CD4-positive, alpha-beta T cell treated with Interleukin-15 for 1 hour (primary cell): ENCODE results near the gene CRIP3.
"Not testable (repeated sequence)": the region's sequence is repeated elsewhere in the genome, so short reads cannot be mapped to it uniquely, and the experiment has no call there.

ENCODE experiments used
- DNase-seq: peaks from one replicate; pipeline ENCODE4 v3.0.0-alpha.2; 2020

The CRIP3 gene

DNA sequence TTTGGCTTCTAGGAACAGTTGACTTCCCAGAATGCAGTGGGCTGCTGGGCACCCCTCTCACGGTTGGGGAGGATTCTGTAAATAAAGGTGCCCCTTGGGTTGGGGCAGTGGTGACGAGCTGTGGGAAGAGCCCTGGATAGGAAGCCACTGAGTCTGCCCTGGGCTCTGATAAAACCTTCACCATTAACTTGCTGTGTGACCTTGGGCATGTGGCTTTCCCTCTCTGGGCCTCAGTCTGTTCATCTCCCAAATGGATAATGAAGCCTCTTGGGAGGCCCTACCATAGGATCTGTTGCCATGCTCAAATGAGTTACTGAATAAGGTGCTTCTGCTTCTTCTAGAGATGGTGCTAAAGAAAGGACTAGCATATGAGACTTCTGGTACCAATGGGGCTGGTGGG lies 3.7 kb downstream of the CRIP3 start:
- DNase-seq, result no peak

DNA sequence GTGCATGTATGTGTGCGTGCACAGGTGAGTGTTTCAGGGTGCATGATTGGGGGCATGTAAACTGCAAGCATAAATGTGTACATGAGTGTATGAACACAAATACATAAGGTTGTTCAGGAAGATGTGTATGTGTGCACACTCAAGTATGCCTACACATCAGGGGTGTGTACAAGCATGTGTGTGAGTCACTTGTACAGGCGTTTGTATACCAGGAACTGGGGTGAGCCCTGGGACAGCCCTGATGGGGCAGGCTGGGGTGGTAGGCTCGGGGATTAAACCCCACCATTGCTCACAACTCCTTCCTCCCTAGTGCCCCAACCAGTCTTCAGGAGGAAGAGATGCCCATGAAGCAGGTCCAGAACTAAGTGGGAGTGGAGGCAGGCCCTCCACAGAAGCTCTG lies 4.3 kb downstream of the CRIP3 start:
- DNase-seq, result no peak

DNA sequence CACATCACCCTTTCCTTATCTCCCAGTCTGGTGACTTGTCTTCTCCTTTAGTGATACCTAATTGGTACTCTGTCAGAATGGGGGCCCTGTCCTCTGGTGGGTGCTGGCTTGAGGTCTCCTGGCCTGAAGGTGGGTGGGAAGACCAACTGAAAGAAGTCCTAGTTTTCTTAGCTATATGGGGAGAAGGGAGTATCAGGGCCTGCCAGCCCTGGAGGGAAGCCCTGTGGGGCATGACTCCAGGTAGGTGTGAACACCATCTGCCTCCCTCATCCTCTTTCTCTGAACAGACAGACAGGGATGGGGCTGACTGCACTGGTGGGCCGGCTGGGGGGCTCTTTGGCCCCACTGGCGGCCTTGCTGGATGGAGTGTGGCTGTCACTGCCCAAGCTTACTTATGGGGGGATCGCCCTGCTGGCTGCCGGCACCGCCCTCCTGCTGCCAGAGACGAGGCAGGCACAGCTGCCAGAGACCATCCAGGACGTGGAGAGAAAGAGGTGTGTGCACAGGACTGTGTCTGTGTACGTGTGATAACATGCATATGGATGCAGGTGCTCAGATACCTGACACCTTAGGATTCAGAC lies 4.8 kb downstream of the CRIP3 start:
- no peak for DNase-seq

DNA sequence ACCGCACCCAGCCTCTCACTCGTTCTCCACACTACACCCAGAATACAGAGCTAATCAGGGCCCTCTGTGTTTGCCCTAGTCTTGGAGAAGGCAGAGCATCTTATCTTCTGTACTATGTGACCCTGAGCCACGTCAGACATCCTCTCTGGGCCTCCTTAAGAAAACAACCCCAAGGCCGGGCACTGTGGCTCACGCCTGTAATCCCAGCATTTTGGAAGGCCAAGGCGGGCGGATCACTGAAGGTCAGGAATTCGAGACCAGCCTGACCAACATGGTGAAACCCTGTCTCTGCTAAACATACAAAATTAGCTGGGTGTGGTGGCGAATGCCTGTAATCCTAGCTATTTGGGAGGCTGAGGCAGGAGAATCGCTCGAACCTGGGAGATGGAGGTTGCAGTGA lies 5.6 kb downstream of the CRIP3 start:
- not testable (repeated sequence) for DNase-seq

DNA sequence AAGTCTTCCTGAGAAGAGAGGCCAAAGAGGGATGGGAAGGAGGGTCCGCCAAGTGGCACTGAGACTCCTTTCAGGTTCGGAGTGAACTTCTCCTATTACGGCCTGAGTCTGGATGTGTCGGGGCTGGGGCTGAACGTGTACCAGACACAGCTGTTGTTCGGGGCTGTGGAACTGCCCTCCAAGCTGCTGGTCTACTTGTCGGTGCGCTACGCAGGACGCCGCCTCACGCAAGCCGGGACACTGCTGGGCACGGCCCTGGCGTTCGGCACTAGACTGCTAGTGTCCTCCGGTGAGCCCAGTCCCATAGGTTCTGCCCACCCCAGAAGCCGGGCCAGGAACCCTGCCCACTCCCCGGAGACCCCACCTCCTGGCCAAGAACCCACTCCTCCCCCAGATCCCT lies 6.5 kb downstream of the CRIP3 start:
- DNase-seq, result no peak

DNA sequence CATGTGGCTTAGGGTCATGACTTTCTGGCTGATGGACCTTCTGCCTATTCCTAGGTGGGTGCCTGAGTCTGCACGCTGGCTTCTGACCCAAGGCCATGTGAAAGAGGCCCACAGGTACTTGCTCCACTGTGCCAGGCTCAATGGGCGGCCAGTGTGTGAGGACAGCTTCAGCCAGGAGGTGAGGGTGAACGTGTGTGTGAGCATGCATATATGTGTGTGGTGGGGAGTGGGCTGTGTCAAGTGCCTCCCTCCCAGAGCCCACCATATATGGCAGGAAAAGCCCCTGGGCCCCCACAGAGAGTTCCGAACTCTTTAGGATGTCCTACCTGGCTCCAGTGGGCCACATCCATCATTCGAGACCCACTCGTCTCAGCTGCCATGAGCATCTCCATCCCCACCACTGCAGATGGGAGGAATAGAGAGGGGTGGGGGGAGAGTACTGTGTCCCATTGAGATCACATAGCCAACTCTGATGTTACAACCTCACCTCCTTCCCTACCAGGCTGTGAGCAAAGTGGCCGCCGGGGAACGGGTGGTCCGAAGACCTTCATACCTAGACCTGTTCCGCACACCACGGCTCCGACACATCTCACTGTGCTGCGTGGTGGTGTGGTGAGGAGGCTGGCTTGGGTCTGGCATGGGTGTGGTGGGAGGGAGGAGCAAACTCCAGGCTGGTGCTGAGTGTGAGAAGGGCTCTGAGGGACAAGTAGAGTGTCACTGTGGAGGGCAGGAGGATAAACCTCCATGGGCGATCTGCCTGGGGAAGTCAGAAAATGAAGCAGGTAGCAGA lies 7.3 kb downstream of the CRIP3 start:
- DNase-seq, result no peak

DNA sequence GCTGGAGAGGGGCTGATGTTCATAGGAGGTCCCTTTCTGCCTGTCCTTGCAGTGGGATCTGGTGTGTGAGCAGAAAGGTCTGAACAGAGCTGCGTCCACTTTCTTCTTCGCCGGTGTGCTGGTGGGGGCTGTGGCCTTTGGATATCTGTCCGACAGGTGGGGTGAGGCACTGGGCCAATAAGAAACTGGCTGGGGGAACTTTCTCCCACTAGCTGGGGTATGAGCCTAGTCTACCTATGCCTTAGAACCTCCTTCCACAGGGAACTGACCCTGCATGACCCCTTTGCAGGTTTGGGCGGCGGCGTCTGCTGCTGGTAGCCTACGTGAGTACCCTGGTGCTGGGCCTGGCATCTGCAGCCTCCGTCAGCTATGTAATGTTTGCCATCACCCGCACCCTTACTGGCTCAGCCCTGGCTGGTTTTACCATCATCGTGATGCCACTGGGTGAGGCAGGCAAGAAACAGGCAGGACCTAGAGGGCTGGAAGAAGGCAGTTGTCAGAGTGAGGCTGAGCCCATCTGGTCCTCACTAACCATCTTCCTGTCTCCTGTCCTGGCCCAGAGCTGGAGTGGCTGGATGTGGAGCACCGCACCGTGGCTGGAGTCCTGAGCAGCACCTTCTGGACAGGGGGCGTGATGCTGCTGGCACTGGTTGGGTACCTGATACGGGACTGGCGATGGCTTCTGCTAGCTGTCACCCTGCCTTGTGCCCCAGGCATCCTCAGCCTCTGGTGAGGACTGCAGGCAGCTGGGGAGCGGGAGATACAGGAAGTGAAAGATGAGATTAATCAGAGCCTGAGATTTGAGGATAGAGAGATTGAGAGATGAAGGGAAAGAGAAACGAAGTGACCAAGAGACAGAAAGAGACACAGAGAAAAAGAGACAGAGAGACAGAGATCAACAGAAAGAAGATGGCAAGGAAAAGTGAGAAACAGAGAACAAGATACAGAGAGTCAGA lies 9.0 kb downstream of the CRIP3 start:
- no peak for DNase-seq

DNA sequence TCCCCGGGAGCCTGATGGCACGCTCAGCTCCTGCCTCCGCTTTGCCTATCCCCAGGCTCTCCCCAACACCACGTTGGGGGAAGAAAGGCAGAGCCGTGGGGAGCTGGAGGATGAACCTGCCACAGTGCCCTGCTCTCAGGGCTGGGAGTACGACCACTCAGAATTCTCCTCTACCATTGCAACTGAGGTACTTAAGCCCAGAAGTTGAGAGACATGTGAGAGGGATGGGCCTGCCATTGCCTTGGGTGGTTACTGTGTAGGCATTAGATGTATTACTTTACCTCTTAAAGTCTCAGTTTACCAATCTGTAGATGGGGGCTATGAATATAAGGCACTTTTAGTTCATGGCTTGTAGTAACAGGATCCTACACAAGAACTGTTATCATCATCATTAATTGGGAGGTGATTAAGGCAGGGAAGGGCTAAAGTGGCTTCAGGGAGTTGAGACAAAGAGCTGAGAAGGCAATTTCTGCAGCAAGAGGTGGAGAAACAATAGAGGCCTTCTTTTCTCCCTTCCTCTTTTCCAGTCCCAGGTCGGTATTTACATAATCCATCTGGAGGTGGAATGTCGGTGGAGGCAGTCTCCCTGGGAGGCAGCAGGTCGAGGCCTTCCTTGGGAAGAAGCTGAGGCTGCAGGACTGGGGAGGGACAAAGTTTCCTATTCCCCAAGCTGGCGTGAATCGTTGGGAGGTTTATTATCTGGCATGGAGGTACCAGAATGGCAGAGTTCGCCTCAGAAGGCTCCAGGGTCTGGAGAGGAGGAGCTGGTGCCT lies 9.9 kb downstream of the CRIP3 start:
- DNase-seq, result no peak

DNA sequence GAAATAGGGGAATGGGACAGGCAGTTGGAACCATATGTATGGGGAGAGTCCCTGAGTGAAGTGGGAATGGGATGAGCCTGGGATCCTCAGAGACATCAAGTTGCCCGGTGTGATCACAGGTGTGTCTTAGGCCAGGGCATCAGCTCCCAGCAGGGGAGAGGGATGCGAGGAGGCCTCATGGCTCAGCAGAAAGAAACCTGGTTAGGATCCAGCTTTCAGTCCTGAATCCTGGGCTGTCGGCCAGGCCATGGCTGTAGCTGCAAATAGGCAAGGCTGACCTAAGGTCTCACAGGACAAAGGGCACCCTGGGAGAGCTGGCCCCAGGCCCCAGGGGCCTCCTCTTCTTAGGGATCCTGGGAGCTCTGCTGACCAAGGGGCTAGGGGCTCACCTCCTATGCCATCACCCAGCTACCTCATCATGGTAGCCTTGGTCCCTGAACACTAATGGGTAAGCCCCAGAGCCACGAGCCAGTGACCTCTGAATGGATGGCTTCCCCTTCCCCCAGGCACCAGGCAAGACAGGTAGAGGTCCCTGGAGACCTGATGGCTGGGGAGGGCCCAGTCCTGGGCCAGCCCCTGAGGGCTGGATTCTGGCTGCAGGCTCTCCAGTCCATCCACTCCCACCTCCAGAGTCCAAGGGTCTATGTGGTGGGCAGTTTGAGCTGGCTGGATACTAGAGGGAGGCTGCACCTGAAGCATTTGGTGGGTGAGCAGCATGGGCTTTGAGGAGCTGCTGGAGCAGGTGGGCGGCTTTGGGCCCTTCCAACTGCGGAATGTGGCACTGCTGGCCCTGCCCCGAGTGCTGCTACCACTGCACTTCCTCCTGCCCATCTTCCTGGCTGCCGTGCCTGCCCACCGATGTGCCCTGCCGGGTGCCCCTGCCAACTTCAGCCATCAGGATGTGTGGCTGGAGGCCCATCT lies 10.7 kb downstream of the CRIP3 start, which contains the start of gene SLC22A7:
TSS of gene SLC22A7 (plus strand) at position 617 of the 921 bp plus-strand sequence. CDS start at position 716, 99 bp downstream.
- no peak for DNase-seq

DNA sequence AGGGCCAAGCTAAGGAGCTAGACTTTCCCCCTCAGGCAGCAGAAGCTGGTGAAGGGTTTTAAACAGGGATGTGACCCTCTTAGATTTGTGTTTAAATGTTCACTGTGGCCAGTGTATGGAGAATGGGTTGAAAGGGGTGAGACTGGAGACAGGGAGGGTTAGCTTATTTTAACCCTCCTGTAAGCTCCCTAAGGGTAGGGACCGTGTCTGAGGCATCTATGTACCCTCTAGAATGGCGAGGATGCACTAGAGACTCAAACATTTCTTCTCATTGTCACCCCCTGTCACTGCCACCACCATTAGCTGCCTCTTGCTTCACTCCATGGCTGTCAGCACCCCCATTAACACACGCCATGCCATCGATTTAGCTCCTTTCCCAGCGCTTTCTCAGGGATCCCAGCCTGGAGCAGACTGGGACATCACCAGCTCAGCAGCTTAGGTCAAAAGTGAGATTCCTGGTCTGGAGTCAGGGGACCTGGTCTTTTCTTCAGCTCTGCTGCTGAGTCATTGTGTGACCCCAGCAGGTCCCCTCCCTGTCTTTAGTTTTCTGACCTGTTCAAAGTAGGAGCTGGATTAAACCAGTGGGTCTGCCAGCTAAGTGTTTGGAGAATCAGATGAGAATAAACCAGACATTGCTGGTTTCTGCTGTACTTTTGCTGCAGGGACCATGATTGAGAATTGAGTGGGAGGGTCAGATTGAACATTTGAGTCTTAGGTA lies 11.7 kb downstream of the CRIP3 start:
- no peak for DNase-seq

DNA sequence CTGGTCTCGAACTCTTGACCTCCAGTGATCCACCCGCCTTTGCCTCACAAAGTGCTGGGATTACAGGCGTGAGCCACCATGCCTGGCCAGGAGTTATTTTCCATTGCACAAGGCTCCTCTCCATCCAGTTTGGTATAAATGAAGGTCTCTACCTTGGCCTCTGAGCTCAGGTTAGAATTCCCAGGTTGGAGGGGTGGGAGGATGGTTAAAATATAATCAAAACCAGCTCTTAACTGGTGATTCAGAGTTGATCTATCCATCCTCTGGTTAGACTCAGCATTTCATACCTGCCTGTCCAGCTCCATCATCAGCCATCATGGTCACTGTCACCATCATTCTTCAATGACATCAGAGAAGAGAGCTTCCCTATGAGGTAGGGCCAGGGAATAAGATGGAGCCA lies 13.2 kb downstream of the CRIP3 start:
- no peak for DNase-seq

DNA sequence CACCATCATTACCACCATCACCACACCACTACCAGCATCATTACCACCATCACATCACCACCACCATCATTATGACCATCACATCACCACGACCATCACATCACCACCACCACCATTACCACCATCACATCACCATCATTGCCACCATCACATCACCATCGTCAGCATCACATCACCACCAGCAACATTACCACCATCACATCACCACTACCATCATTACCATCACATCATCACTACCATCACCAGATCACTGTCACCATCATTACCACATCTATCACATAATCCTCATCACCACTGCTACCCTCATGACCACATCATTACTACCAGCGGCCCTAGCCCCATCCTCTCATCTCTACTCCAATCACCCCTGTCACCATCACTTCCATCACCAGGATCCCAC lies 14.1 kb downstream of the CRIP3 start:
- no peak for DNase-seq

DNA sequence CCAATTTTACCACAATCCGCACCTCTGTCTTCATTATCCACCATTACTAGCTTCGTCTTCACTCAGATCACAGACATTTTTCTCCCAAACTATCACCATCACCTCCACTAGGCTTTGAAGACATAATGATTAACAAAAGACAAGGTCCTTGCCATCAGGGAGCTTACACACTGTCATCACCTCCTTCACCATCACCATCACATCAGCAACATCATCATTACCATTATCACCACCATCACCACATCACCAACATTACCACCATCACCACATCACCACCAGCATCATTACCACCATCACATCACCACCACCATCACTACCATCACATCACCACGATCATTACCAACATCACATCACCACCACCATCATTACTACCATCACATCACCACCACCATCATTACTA lies 14.9 kb downstream of the CRIP3 start:
- DNase-seq, result no peak

DNA sequence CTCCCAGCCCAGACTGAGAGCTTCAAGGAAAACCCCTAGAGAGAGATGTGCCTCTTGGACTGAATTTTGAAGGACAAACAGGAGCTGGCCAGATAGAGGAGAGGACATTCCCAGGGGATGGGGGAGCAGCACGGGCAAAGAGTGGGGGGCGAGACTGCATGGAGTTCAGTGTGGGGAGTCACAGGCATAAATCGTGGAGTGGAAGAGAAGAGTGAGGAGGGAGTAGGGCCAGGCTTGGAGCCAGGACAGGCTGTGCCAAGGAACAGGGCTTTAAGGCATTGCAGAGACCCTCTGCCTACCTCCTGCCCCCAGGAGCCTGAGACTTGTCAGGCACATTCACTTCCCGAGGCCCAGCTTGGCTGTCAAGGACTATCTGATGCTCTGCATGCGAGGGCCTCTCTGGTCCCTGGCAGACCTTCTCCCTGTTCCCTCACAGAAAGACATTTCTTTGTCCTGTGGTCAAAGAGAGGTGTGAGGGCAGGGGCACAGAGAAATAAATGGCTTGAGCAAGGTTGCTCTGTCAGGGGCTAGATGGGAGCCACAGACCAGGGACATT lies 15.8 kb downstream of the CRIP3 start:
- no peak for DNase-seq

DNA sequence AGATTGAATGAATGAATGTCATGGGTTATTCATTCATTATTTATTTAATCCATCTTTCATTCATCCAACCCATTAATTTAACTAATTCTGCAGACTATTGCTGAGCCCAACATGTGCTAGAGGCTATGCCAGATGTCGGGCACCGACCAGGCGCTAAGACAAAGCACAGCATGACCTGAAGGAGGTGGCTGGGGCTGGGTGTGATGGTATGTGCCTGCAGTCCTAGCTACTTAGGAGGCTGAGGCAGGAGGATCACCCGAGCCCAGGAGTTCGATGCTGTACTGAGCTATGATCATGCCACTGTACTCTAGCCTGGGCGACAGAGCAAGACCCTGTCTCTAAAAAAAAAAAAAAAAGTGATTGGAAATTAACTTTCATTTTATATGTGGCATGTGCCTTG lies 16.3 kb downstream of the CRIP3 start:
- no peak for DNase-seq

DNA sequence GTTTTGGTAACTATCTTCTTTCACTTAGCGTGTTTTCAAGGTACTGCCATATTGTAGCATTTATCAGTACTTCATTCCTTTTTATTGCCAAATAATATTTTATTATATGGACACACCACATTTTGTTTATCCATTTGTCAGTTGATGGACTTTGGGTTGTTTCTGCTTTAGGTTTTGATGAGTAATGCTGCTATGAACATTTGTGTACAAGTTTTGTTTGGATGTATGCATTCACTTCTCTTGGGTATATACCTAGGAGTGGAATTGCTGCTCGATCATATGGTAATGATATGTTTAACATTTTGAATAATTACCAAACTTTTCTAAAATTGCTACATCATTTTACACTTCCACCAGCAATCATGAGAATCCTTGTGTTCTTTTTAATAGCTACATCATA lies 16.9 kb downstream of the CRIP3 start:
- no peak for DNase-seq

DNA sequence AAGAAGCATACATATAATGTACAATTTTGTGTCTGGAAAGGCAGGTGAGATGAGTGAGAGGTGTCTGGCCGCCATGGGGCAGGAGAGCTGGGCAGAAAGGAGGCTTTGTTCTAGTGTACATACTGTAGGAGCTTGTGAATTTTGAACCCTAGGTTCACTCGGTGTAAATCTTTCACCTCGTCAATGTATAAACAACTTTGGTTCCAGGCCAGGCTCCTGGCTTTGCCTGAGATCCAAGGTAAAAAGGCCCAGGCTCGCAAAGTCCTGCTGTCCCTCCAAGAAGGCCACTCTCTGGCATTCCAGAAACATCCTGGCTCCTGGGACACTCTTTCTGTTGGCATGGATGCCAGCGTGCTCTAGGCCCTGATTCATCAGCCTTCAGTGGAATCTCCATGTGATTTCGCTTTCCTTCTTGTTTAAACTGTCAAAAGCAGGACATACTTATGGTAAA lies 17.7 kb downstream of the CRIP3 start:
- DNase-seq, result no peak

DNA sequence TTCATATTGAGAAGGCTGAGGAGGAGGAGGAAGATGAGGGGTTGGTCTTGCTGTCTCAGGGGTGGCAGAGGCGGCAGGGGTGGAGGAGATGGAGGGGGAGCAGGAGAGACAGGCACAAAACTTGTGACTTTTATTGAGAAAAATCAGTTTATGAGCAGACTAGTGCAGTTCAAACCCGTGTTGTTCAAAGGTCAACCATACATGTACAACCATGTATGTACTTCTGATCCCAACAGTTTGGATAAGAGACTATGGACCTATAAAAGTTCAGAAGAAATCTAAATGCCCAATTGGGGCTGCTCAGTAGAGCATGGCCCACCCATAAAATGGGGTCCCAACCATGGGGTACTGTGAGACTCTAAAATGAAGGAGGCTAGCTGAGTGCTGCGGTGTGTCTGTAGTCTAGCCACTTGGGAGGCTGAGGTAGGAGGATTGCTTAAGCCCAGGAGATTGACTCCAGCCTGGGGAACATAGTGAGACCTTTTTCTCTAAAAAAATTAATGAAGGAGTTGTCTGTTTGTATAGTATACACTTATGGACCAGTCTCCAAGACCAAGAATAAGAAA lies 18.2 kb downstream of the CRIP3 start:
- no peak for DNase-seq

DNA sequence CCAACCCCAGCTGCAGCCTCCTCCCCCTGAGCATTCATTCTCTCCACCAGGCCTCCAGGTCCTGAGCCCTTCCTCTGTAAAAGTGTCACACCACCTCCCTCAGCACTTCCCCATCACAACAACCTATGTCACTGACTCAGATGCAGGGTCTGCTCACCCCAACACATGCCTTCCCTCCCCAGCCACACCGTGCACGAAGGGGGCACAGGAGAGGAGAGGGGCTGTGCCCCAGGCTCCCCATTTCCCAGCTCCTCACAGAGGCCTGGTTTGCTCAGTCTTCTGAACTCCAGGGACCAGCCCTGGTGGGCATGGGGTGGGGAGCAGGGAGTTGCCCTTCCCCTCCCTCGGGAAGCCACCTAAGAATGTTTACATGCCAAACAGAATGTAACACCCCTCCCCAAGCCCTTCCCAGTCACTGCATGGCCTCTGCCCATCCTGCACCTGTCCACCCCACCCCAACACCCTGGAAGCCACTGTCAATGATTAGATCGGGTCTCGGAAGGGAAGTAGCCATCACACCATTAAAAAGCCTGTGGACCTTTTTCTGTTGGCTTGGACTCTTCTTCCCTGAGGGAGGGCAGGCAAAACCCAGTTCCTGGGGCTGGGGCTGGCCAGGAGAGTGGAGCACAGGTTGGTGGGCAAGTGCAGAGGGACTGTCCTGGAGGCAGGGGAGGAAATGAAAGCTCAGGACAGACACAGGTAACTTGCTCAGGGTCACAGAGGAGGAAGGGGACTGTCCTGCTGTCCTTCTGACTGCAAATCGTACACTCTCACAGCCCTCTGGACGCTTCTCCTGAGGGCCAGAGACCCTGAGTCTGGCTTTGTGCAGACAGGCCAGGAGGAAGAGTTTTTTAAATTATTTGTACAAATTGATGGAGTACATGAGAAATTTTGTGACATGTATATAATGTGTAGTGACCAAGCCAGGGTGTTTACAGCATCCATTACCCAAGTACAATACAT lies 20.6 kb downstream of the CRIP3 start:
- no peak for DNase-seq
